WTC11 (cell line): Measurements from ENCODE around the gene TMEM156. TPM values are rescaled to one million over a fixed set of nuclear protein-coding genes. Genes with fewer than 3 reads are reported as not detected.

Experiments
- ATAC-seq: fragments of 200-7000 bp; cut with Tn5 transposase; 2 replicates; pipeline ENCODE4 v1.10.0; 2021; ENCODE audit warnings: mild to moderate bottlenecking, moderate library complexity
- CTCF ChIA-PET: fragments of 300-600 bp; sonication (Branson Sonifier 250); formaldehyde crosslinking; loops from one replicate; lab custom pipeline; 2021; ENCODE audit warnings: antibody characterized with exemption; lab: Charles Lee
- POLR2A ChIA-PET: fragments of 350-600 bp; sonication (Branson Sonifier 250); formaldehyde crosslinking; loops from one replicate; lab custom pipeline; 2021; ENCODE audit warnings: antibody characterized with exemption; lab: Charles Lee
- DNase-seq: peaks from one replicate; pipeline ENCODE4 v3.0.0; 2021; ENCODE audit warnings: low spot score
- H3K27ac Mint-ChIP-seq: 2 replicates; pipeline ENCODE4 v1.8.0; 2021; ENCODE audit warnings: mixed read lengths
- H3K27me3 Mint-ChIP-seq: 2 replicates; pipeline ENCODE4 v1.8.0; 2021; ENCODE audit warnings: low read depth, mild to moderate bottlenecking, moderate library complexity, mixed read lengths
- H3K36me3 Mint-ChIP-seq: 2 replicates; pipeline ENCODE4 v1.8.0; 2021; ENCODE audit warnings: mixed read lengths
- H3K4me1 Mint-ChIP-seq: 2 replicates; pipeline ENCODE4 v1.8.0; 2022; ENCODE audit warnings: mixed read lengths
- H3K4me3 Mint-ChIP-seq: 2 replicates; pipeline ENCODE4 v1.8.0; 2021; ENCODE audit warnings: mild to moderate bottlenecking, moderate library complexity, mixed read lengths
- H3K9me3 Mint-ChIP-seq: 2 replicates; pipeline ENCODE4 v1.8.0; 2021; ENCODE audit warnings: mixed read lengths
- ETV6 ChIP-seq: sonication (generic); formaldehyde crosslinking; IDR thresholded peaks from 2 replicates; pipeline ENCODE4 v1.8.1; 2022; ENCODE audit warnings: mild to moderate bottlenecking, missing genetic modification reagents
- SOX15 ChIP-seq: fragments of 250-450 bp; sonication (Bioruptor Pico); IDR thresholded peaks from 2 replicates; pipeline ENCODE4 v1.9.0; 2021; ENCODE audit warnings: mild to moderate bottlenecking
- ZNF138 ChIP-seq: sonication (generic); formaldehyde crosslinking; conservative IDR thresholded peaks from 2 replicates; pipeline ENCODE4 v1.8.1; 2022; ENCODE audit warnings: mild to moderate bottlenecking, moderate library complexity, missing genetic modification reagents
- ZNF263 ChIP-seq: sonication (generic); formaldehyde crosslinking; IDR thresholded peaks from 2 replicates; pipeline ENCODE4 v1.8.1; 2022; ENCODE audit warnings: low read depth, mild to moderate bottlenecking, moderate library complexity, missing genetic modification reagents
- ZNF317 ChIP-seq: sonication (generic); formaldehyde crosslinking; IDR thresholded peaks from 2 replicates; pipeline ENCODE4 v1.8.1; 2023; ENCODE audit warnings: low read depth, mild to moderate bottlenecking, moderate library complexity, missing genetic modification reagents, borderline replicate concordance
- total RNA-seq: library from RNA; stranded (reverse); gene quantifications from 3 replicates; pipeline ENCODE4 v1.2.3, GENCODE V29; 2021
- TF ChIP-seq, protein P1 (sequence below): sonication (generic); formaldehyde crosslinking; IDR thresholded peaks from 2 replicates; pipeline ENCODE4 v1.8.0; 2022; ENCODE audit warnings: mild to moderate bottlenecking, missing genetic modification reagents
- TF ChIP-seq, protein P2 (sequence below): fragments of 250-450 bp; sonication (Bioruptor Pico); IDR thresholded peaks from 2 replicates; pipeline ENCODE4 v1.9.0; 2021; ENCODE audit warnings: mild to moderate bottlenecking
- TF ChIP-seq, protein P3 (sequence below): sonication (generic); formaldehyde crosslinking; IDR thresholded peaks from 2 replicates; pipeline ENCODE4 v1.8.0; 2023; ENCODE audit warnings: mild to moderate bottlenecking, missing genetic modification reagents
- TF ChIP-seq, protein P4 (sequence below): sonication (generic); formaldehyde crosslinking; IDR thresholded peaks from 2 replicates; pipeline ENCODE4 v1.8.0; 2022; ENCODE audit warnings: mild to moderate bottlenecking, missing genetic modification reagents
- TF ChIP-seq, protein P5 (sequence below): sonication (generic); formaldehyde crosslinking; IDR thresholded peaks from 2 replicates; pipeline ENCODE4 v1.8.0; 2022; ENCODE audit warnings: missing genetic modification reagents
- TF ChIP-seq, protein P6 (sequence below): sonication (generic); formaldehyde crosslinking; IDR thresholded peaks from 2 replicates; pipeline ENCODE4 v1.8.0; 2023; ENCODE audit warnings: missing genetic modification reagents, mild to moderate bottlenecking, borderline replicate concordance

Gene TMEM156
- total RNA-seq, 1 experiment from 2014 or later: 0.24 TPM

DNA sequence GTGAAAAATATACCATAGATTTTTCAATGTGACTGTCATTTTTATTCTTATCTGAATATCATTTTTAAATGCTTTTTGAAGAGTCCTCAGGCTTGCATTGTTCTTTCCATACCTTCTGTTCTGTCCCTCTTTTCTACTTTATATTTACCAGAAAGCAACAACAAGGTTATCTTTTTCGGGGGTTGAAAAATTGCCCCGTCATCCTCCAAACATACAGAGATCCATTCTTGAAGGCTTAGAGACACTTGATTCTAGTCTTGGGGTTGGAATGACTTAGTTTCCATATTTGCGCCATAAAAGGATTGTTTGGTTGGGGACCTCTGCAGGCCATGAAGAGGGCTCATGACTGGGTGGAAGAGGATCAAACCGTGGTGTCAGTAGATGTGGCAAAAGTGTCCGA is 101.1 kb downstream of the TMEM156 start (continued):
- TF ChIP-seq, protein P1, sequence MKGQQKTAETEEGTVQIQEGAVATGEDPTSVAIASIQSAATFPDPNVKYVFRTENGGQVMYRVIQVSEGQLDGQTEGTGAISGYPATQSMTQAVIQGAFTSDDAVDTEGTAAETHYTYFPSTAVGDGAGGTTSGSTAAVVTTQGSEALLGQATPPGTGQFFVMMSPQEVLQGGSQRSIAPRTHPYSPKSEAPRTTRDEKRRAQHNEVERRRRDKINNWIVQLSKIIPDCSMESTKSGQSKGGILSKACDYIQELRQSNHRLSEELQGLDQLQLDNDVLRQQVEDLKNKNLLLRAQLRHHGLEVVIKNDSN (CRISPR knock-in tag): no peak
- TF ChIP-seq ZNF138: no peak
- TF ChIP-seq, protein P2, sequence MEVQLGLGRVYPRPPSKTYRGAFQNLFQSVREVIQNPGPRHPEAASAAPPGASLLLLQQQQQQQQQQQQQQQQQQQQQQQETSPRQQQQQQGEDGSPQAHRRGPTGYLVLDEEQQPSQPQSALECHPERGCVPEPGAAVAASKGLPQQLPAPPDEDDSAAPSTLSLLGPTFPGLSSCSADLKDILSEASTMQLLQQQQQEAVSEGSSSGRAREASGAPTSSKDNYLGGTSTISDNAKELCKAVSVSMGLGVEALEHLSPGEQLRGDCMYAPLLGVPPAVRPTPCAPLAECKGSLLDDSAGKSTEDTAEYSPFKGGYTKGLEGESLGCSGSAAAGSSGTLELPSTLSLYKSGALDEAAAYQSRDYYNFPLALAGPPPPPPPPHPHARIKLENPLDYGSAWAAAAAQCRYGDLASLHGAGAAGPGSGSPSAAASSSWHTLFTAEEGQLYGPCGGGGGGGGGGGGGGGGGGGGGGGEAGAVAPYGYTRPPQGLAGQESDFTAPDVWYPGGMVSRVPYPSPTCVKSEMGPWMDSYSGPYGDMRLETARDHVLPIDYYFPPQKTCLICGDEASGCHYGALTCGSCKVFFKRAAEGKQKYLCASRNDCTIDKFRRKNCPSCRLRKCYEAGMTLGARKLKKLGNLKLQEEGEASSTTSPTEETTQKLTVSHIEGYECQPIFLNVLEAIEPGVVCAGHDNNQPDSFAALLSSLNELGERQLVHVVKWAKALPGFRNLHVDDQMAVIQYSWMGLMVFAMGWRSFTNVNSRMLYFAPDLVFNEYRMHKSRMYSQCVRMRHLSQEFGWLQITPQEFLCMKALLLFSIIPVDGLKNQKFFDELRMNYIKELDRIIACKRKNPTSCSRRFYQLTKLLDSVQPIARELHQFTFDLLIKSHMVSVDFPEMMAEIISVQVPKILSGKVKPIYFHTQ (CRISPR knock-in tag): no peak

DNA sequence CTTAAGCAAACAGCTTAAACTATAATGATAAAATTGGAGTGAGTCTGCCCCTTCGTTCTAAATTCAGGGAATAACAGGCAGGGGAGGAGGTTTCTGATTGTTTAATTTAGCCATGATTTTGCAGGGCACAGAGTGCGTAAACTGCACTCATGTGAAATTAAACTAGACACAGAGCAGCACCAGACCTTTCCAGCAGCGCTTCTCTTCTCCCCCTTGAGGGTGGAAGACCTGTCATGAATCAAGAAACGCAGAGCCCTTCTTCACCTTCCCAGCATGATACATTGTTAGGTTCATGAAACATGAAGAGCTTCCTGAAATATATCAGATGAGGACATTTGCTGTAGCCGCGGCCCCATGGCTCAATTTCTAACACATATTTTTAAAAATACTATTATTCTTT is 101.5 kb downstream of the TMEM156 start:
- H3K4me3 Mint-ChIP-seq: no peak overlapping the region
- DNase-seq: no peak
- POLR2A ChIA-PET: no interaction called here

DNA sequence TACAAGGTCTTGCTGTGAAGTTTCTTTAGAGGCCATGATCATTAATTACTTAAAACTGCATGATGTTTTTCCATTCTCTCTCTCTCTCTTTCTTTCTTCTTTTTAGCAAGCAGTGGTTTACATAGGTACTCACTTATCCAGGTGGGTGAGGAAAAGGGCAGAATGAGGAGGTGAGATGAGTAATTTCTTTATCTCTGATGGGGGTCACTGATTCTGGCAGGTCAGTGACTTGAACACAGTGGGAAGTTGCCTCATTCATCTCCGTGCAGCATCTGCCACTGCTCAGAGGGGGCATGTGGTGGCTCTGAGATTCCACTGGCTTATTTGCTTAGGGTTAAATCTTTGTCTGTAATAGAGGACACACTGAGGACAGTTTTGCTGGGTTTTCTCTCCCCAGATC is 102.0 kb downstream of the TMEM156 start:
- H3K4me3 Mint-ChIP-seq: no peak overlapping the region
- ChIA-PET CTCF (no interaction called here), POLR2A (no interaction called here)
- H3K27ac Mint-ChIP-seq: no peak overlapping the region
- H3K4me1 Mint-ChIP-seq: no peaks in the 10 kb centered on the region
- H3K27me3 Mint-ChIP-seq: no peaks in the 10 kb centered on the region; the same call in 1 of the 2 replicates
- no peak for ATAC-seq
- no peak for DNase-seq
- peaks cover 8% of the 10 kb centered on the region for H3K36me3 Mint-ChIP-seq
- no peaks in the 10 kb centered on the region for H3K9me3 Mint-ChIP-seq
- TF ChIP-seq, protein P3, sequence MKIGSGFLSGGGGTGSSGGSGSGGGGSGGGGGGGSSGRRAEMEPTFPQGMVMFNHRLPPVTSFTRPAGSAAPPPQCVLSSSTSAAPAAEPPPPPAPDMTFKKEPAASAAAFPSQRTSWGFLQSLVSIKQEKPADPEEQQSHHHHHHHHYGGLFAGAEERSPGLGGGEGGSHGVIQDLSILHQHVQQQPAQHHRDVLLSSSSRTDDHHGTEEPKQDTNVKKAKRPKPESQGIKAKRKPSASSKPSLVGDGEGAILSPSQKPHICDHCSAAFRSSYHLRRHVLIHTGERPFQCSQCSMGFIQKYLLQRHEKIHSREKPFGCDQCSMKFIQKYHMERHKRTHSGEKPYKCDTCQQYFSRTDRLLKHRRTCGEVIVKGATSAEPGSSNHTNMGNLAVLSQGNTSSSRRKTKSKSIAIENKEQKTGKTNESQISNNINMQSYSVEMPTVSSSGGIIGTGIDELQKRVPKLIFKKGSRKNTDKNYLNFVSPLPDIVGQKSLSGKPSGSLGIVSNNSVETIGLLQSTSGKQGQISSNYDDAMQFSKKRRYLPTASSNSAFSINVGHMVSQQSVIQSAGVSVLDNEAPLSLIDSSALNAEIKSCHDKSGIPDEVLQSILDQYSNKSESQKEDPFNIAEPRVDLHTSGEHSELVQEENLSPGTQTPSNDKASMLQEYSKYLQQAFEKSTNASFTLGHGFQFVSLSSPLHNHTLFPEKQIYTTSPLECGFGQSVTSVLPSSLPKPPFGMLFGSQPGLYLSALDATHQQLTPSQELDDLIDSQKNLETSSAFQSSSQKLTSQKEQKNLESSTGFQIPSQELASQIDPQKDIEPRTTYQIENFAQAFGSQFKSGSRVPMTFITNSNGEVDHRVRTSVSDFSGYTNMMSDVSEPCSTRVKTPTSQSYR (CRISPR knock-in tag): no peak
- TF ChIP-seq ZNF317 (CRISPR knock-in tag) (no peak), SOX15 (CRISPR knock-in tag) (no peak), ZNF263 (CRISPR knock-in tag) (no peak), ETV6 (CRISPR knock-in tag) (no peak)
- TF ChIP-seq, protein P4, sequence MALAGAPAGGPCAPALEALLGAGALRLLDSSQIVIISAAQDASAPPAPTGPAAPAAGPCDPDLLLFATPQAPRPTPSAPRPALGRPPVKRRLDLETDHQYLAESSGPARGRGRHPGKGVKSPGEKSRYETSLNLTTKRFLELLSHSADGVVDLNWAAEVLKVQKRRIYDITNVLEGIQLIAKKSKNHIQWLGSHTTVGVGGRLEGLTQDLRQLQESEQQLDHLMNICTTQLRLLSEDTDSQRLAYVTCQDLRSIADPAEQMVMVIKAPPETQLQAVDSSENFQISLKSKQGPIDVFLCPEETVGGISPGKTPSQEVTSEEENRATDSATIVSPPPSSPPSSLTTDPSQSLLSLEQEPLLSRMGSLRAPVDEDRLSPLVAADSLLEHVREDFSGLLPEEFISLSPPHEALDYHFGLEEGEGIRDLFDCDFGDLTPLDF (CRISPR knock-in tag): no peak
- TF ChIP-seq, protein P5, sequence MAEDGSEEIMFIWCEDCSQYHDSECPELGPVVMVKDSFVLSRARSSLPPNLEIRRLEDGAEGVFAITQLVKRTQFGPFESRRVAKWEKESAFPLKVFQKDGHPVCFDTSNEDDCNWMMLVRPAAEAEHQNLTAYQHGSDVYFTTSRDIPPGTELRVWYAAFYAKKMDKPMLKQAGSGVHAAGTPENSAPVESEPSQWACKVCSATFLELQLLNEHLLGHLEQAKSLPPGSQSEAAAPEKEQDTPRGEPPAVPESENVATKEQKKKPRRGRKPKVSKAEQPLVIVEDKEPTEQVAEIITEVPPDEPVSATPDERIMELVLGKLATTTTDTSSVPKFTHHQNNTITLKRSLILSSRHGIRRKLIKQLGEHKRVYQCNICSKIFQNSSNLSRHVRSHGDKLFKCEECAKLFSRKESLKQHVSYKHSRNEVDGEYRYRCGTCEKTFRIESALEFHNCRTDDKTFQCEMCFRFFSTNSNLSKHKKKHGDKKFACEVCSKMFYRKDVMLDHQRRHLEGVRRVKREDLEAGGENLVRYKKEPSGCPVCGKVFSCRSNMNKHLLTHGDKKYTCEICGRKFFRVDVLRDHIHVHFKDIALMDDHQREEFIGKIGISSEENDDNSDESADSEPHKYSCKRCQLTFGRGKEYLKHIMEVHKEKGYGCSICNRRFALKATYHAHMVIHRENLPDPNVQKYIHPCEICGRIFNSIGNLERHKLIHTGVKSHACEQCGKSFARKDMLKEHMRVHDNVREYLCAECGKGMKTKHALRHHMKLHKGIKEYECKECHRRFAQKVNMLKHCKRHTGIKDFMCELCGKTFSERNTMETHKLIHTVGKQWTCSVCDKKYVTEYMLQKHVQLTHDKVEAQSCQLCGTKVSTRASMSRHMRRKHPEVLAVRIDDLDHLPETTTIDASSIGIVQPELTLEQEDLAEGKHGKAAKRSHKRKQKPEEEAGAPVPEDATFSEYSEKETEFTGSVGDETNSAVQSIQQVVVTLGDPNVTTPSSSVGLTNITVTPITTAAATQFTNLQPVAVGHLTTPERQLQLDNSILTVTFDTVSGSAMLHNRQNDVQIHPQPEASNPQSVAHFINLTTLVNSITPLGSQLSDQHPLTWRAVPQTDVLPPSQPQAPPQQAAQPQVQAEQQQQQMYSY (CRISPR knock-in tag): no peak
- TF ChIP-seq, protein P1 (CRISPR knock-in tag): no peak

More for the DNA sequence above, 101.5 kb downstream of the TMEM156 start:
- Mint-ChIP-seq H3K9me3 (no peaks in the 10 kb centered on the region), H3K27me3 (no peaks in the 10 kb centered on the region; the same call in 1 of the 2 replicates), H3K4me1 (no peaks in the 10 kb centered on the region), H3K36me3 (peaks cover 8% of the 10 kb centered on the region), H3K27ac (no peak overlapping the region)
- CTCF ChIA-PET: no interaction called here
- ATAC-seq: no peak
- TF ChIP-seq, protein P4 (CRISPR knock-in tag): no peak
- TF ChIP-seq, protein P6, sequence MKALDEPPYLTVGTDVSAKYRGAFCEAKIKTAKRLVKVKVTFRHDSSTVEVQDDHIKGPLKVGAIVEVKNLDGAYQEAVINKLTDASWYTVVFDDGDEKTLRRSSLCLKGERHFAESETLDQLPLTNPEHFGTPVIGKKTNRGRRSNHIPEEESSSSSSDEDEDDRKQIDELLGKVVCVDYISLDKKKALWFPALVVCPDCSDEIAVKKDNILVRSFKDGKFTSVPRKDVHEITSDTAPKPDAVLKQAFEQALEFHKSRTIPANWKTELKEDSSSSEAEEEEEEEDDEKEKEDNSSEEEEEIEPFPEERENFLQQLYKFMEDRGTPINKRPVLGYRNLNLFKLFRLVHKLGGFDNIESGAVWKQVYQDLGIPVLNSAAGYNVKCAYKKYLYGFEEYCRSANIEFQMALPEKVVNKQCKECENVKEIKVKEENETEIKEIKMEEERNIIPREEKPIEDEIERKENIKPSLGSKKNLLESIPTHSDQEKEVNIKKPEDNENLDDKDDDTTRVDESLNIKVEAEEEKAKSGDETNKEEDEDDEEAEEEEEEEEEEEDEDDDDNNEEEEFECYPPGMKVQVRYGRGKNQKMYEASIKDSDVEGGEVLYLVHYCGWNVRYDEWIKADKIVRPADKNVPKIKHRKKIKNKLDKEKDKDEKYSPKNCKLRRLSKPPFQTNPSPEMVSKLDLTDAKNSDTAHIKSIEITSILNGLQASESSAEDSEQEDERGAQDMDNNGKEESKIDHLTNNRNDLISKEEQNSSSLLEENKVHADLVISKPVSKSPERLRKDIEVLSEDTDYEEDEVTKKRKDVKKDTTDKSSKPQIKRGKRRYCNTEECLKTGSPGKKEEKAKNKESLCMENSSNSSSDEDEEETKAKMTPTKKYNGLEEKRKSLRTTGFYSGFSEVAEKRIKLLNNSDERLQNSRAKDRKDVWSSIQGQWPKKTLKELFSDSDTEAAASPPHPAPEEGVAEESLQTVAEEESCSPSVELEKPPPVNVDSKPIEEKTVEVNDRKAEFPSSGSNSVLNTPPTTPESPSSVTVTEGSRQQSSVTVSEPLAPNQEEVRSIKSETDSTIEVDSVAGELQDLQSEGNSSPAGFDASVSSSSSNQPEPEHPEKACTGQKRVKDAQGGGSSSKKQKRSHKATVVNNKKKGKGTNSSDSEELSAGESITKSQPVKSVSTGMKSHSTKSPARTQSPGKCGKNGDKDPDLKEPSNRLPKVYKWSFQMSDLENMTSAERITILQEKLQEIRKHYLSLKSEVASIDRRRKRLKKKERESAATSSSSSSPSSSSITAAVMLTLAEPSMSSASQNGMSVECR (CRISPR knock-in tag): no peak
